PC-3 (cell line): ENCODE measurements around the gene CERT1. TPM values are rescaled to one million over a fixed set of nuclear protein-coding genes. Genes with fewer than 3 reads are reported as not detected.

Experiments
- ATAC-seq: fragments of 200-7000 bp; cut with Tn5 transposase; 2 replicates; pipeline ENCODE4 v1.9.1; 2020; ENCODE audit warnings: mild to moderate bottlenecking, moderate library complexity
- BruUV-seq: library from RNA; stranded (reverse); fragments of 400-500 nt; replicated peaks from 2 replicates; lab custom pipeline; 2021; lab: Mats Ljungman, UMichigan
- CTCF ChIA-PET: fragments of 300-600 bp; sonication (Branson Sonifier 250); formaldehyde crosslinking; loops from one replicate; lab custom pipeline; 2022; ENCODE audit warnings: antibody characterized with exemption; lab: Charles Lee
- POLR2A ChIA-PET: fragments of 300-600 bp; sonication (Branson Sonifier 250); formaldehyde crosslinking; loops from one replicate; lab custom pipeline; 2022; ENCODE audit warnings: antibody characterized with exemption; ENCODE audit not compliant: unreplicated experiment; lab: Charles Lee
- DNase-seq: peaks from one replicate; pipeline ENCODE4 v3.0.0-alpha.2; 2015
- H2AFZ ChIP-seq: fragments of 300-600 bp; sonication (generic); 2 replicates; pipeline ENCODE4 v1.6.0; 2016; ENCODE audit warnings: antibody characterized with exemption, low read length
- H3F3A ChIP-seq: fragments of 300-600 bp; sonication (generic); one replicate; pipeline ENCODE4 v1.6.0; 2017; ENCODE audit warnings: antibody characterized with exemption, low read length, control low read depth, mild to moderate bottlenecking; ENCODE audit not compliant: unreplicated experiment
- H3K27ac ChIP-seq: fragments of 300-600 bp; sonication (generic); 2 replicates; pipeline ENCODE4 v1.5.1; 2016; ENCODE audit warnings: mild to moderate bottlenecking, low read length
- H3K27me3 ChIP-seq: fragments of 300-600 bp; sonication (generic); 2 replicates; pipeline ENCODE4 v1.6.1; 2016; ENCODE audit warnings: low read length, mixed read lengths
- H3K36me3 ChIP-seq: fragments of 300-600 bp; sonication (generic); 2 replicates; pipeline ENCODE4 v1.6.1; 2016; ENCODE audit warnings: low read depth, mixed run types, low read length, mixed read lengths
- H3K4me1 ChIP-seq: fragments of 300-600 bp; sonication (generic); 2 replicates; pipeline ENCODE4 v1.5.1; 2016; ENCODE audit warnings: low read length; ENCODE audit not compliant: insufficient read depth
- H3K4me2 ChIP-seq: fragments of 300-600 bp; sonication (generic); 2 replicates; pipeline ENCODE4 v1.6.0; 2016; ENCODE audit warnings: low read length
- H3K4me3 ChIP-seq: fragments of 300-600 bp; sonication (generic); 2 replicates; pipeline ENCODE4 v1.5.1; 2016; ENCODE audit warnings: mild to moderate bottlenecking, low read length, mixed read lengths
- H3K79me2 ChIP-seq: fragments of 300-600 bp; sonication (generic); 2 replicates; pipeline ENCODE4 v1.6.1; 2017; ENCODE audit warnings: low read length, mixed read lengths
- H3K9ac ChIP-seq: fragments of 300-600 bp; sonication (generic); 2 replicates; pipeline ENCODE4 v1.6.0; 2016; ENCODE audit warnings: mild to moderate bottlenecking, low read length
- H3K9me2 ChIP-seq: fragments of 300-600 bp; sonication (generic); replicated peaks from 2 replicates; pipeline ENCODE4 v1.6.1; 2016; ENCODE audit warnings: mixed run types, low read length, mixed read lengths
- H3K9me3 ChIP-seq: fragments of 300-600 bp; sonication (generic); 2 replicates; pipeline ENCODE4 v1.6.1; 2016; ENCODE audit warnings: low read length, mixed read lengths
- H4K20me1 ChIP-seq: fragments of 300-600 bp; sonication (generic); 2 replicates; pipeline ENCODE4 v1.6.1; 2016; ENCODE audit warnings: low read length, mixed read lengths
- EZH2 ChIP-seq: fragments of 300-600 bp; sonication (generic); IDR thresholded peaks from one replicate; pipeline ENCODE4 v1.6.1; 2017; ENCODE audit warnings: antibody characterized with exemption, mild to moderate bottlenecking, low read length; ENCODE audit not compliant: unreplicated experiment
- EZH2phosphoT487 ChIP-seq: fragments of 300-600 bp; sonication (generic); IDR thresholded peaks from 2 replicates; pipeline ENCODE4 v1.6.1; 2018; ENCODE audit warnings: mild to moderate bottlenecking, antibody characterized with exemption, low read length, borderline replicate concordance
- intact Hi-C: fragments of 100-400 bp; cut with micrococcal nuclease; formaldehyde crosslinking; loops from 2 replicates; pipeline ENCODE4 v1.9.0; 2023
- total RNA-seq: library from RNA; depleted of rRNA; stranded (reverse); fragments of >200 nt; gene quantifications from 2 replicates; pipeline ENCODE4 v1.2.3, GENCODE V29; 2014
- TF ChIP-seq, protein P1 (sequence below): fragments of 300-600 bp; sonication (generic); conservative IDR thresholded peaks from 2 replicates; pipeline ENCODE4 v1.5.1; 2017; ENCODE audit warnings: antibody characterized with exemption, low read depth, mild to moderate bottlenecking, low read length

CERT1 gene
- total RNA-seq, 1 experiment from 2014 or later = 5.6 TPM

DNA sequence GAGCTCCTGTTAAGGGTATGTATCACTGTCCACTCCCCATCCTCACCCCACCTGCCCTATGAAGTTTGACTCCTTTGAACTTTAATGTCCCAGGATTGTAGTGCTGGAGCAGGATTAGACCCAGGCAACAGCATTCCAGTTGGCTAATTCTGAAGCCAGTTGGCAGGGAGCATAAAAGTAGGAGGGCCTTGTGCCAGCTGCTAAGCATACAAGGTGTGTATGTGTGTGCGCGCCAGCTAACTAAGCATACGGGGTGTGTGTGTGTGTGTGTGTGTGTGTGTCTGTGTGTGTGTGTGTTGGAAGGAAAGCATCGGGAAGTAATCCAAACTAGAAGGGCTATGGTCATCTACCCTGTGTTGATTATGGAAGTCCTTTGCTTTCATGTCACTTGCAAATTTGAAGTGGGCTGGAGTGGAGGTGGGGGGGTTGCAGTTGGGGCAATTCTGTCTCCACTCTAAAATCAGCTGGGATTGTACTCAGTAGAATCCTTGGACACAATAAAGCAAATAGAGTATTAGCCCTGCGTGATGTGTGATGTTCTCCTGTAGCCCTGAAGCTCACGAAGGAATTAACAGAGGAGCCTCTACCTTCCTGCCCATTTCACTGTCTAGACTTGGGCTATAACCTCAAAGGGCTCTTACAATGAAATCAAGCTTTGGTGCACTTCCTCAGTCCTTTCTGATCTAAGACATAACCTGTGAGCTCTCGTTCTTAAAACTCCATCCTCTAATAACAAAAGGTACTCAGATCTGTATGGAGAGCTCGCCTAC lies 147.5 kb downstream of the CERT1 start:
- no peak; the same call in 1 of the 2 replicates for ATAC-seq
- CTCF ChIA-PET = no interaction called here
- Histone ChIP-seq H3K9ac (no peak overlapping the region), H3K27ac (no peak overlapping the region), H3K36me3 (peaks cover 25% of the 10 kb centered on the region), H3K4me2 (no peak overlapping the region), H3K9me2 (no peaks in the 10 kb centered on the region), H4K20me1 (no peaks in the 10 kb centered on the region), H3K79me2 (no peaks in the 10 kb centered on the region), H2AFZ (no peak overlapping the region), H3K4me1 (0 out of 2 replicates have a peak, but pooled peaks cover 6% of the 10 kb centered on the region), H3K9me3 (no peaks in the 10 kb centered on the region), H3F3A (no peaks in the 10 kb centered on the region), H3K27me3 (no peaks in the 10 kb centered on the region), H3K4me3 (no peak overlapping the region)
- no TSS peak for BruUV-seq
- no peak for DNase-seq
- intact Hi-C loops = no loop called here
- TF ChIP-seq EZH2phosphoT487 = no peak
- TF ChIP-seq EZH2 = no peak
- TF ChIP-seq, protein P1, sequence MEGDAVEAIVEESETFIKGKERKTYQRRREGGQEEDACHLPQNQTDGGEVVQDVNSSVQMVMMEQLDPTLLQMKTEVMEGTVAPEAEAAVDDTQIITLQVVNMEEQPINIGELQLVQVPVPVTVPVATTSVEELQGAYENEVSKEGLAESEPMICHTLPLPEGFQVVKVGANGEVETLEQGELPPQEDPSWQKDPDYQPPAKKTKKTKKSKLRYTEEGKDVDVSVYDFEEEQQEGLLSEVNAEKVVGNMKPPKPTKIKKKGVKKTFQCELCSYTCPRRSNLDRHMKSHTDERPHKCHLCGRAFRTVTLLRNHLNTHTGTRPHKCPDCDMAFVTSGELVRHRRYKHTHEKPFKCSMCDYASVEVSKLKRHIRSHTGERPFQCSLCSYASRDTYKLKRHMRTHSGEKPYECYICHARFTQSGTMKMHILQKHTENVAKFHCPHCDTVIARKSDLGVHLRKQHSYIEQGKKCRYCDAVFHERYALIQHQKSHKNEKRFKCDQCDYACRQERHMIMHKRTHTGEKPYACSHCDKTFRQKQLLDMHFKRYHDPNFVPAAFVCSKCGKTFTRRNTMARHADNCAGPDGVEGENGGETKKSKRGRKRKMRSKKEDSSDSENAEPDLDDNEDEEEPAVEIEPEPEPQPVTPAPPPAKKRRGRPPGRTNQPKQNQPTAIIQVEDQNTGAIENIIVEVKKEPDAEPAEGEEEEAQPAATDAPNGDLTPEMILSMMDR = no peak
- POLR2A ChIA-PET = interaction anchor here (0.5 kb wide), 1 partner anchor 124 kb away, joined by 3 read pairs; no protein-coding TSS in a partner anchor

DNA sequence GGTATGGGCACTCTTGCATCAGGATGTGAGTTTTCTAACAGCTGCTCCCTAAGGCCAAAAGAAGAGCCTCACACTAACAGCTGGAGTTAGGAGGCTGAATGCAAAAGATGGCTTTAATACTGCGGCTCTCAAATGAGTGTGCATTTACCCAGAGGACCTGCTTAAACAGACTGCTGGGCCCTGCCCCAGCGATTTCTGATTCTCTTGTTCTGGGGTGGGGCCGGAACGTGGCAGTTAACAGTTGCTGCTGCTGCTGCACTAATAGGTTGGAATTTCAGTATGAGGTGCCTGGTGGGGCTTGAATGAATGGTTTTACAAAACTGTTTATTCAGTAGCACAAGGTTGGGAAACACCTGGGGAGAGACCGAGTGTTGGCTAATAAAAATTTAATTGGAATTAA lies 148.3 kb downstream of the CERT1 start:
- 0 out of 2 replicates have a peak, but pooled peaks cover 1% of the 10 kb centered on the region for H3K4me1 ChIP-seq
- no peaks in the 10 kb centered on the region for H3K79me2 ChIP-seq
- H3F3A ChIP-seq = no peaks in the 10 kb centered on the region
- H3K4me2 ChIP-seq = no peak overlapping the region
- no peak overlapping the region for H3K4me3 ChIP-seq
- TF ChIP-seq, protein P1 = no peak
- TF ChIP-seq EZH2phosphoT487 (no peak), EZH2 (no peak)
- BruUV-seq = no TSS peak
- no peaks in the 10 kb centered on the region for H4K20me1 ChIP-seq
- no peak for ATAC-seq
- no peaks in the 10 kb centered on the region for H3K9me2 ChIP-seq
- DNase-seq = no peak
- H3K9me3 ChIP-seq = no peaks in the 10 kb centered on the region
- H3K27me3 ChIP-seq = no peaks in the 10 kb centered on the region
- intact Hi-C loops = no loop called here
- peaks cover 27% of the 10 kb centered on the region for H3K36me3 ChIP-seq
- H2AFZ ChIP-seq = no peak overlapping the region
- CTCF ChIA-PET = no interaction called here
- H3K27ac ChIP-seq = no peak overlapping the region
- no peak overlapping the region for H3K9ac ChIP-seq
- POLR2A ChIA-PET = interaction anchor here (0.5 kb wide), 1 partner anchor 125 kb away, joined by 3 read pairs; no protein-coding TSS in a partner anchor

DNA sequence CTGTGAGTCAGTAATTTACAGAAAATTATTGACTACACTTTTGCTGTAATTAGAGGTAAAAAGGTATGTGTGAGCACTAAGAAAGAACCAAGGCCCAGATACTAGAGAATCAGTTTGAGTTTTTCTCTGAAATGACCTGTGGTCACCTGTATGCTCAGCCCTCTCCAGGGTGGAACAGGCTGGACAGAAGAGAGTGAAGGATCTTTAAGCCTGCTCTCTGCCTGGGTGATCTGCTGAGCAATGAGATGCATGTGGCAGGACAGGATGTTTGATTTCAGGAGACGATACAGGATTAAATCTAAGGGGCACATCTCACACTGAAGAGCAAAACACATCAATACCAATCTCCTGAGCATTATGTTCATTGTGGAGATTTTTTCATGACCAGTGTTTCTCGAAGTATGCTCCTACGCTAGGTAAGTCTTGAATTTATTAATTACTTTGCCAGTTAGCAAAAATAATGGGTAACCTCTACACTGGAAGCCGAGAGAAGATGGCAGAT lies 148.9 kb downstream of the CERT1 start:
- no peak for ATAC-seq
- no peaks in the 10 kb centered on the region for H3K9me2 ChIP-seq
- H3K9me3 ChIP-seq = no peaks in the 10 kb centered on the region
- H3K27me3 ChIP-seq = no peaks in the 10 kb centered on the region
- H3K4me1 ChIP-seq = no peaks in the 10 kb centered on the region
- H3K9ac ChIP-seq = no peak overlapping the region
- no peaks in the 10 kb centered on the region for H4K20me1 ChIP-seq
- no TSS peak for BruUV-seq
- peaks cover 28% of the 10 kb centered on the region for H3K36me3 ChIP-seq
- ChIA-PET CTCF (no interaction called here), POLR2A (no interaction called here)
- H3F3A ChIP-seq = no peaks in the 10 kb centered on the region
- no peak overlapping the region for H3K4me3 ChIP-seq
- no peak overlapping the region for H3K4me2 ChIP-seq
- DNase-seq = no peak
- intact Hi-C loops = no loop called here
- no peaks in the 10 kb centered on the region for H3K79me2 ChIP-seq
- no peak for TF ChIP-seq EZH2phosphoT487
- no peak for TF ChIP-seq EZH2
- TF ChIP-seq, protein P1 = no peak
- no peak overlapping the region for H3K27ac ChIP-seq
- no peak overlapping the region for H2AFZ ChIP-seq
